OCI-LY1 (cell line): ENCODE measurements around the gene UCKL1.

ENCODE experiments used
- H2AFZ ChIP-seq: fragments of 200-600 bp; sonication (generic), shearing (Covaris generic); 2 replicates; pipeline ENCODE4 v1.6.0; 2014; ENCODE audit warnings: antibody characterized with exemption, mild to moderate bottlenecking, low read length
- H3F3A ChIP-seq: fragments of 200-600 bp; sonication (generic), shearing (Covaris generic); 2 replicates; pipeline ENCODE4 v1.6.0; 2014; ENCODE audit warnings: mild to moderate bottlenecking, antibody characterized with exemption, low read length, moderate library complexity; ENCODE audit not compliant: insufficient read depth
- H3K27ac ChIP-seq: fragments of 200-600 bp; sonication (generic); 2 replicates; pipeline ENCODE4 v1.5.1; 2014; ENCODE audit warnings: low read length, mixed run types, mild to moderate bottlenecking, low read depth; ENCODE audit not compliant: poor library complexity, severe bottlenecking
- H3K27me3 ChIP-seq: fragments of 200-600 bp; sonication (generic); 2 replicates; pipeline ENCODE4 v1.6.0; 2014; ENCODE audit warnings: antibody characterized with exemption, mild to moderate bottlenecking, low read length, moderate library complexity; ENCODE audit not compliant: insufficient read depth
- H3K36me3 ChIP-seq: fragments of 200-600 bp; sonication (generic); 2 replicates; pipeline ENCODE4 v1.6.1; 2014; ENCODE audit warnings: mild to moderate bottlenecking, antibody characterized with exemption, low read length, moderate library complexity, mixed read lengths; ENCODE audit not compliant: insufficient read depth
- H3K4me1 ChIP-seq: fragments of 200-600 bp; sonication (generic); 2 replicates; pipeline ENCODE4 v1.5.1; 2014; ENCODE audit warnings: mild to moderate bottlenecking, low read length, moderate library complexity; ENCODE audit not compliant: insufficient read depth, severe bottlenecking
- H3K4me2 ChIP-seq: fragments of 200-600 bp; sonication (generic), shearing (Covaris generic); 2 replicates; pipeline ENCODE4 v1.6.1; 2014; ENCODE audit warnings: low read length
- H3K4me3 ChIP-seq: fragments of 200-600 bp; sonication (generic); 2 replicates; pipeline ENCODE4 v1.5.1; 2014; ENCODE audit warnings: low read length, low read depth, mild to moderate bottlenecking, mixed read lengths; ENCODE audit not compliant: poor library complexity, severe bottlenecking
- H3K79me2 ChIP-seq: fragments of 200-600 bp; shearing (Covaris generic); 2 replicates; pipeline ENCODE4 v1.6.1; 2016; ENCODE audit warnings: mixed run types, low read length, mixed read lengths; ENCODE audit not compliant: insufficient read depth
- H3K9ac ChIP-seq: fragments of 200-600 bp; sonication (generic), shearing (Covaris generic); 2 replicates; pipeline ENCODE4 v1.6.1; 2014; ENCODE audit warnings: mild to moderate bottlenecking, low read length, mixed read lengths
- H3K9me2 ChIP-seq: fragments of 200-600 bp; sonication (generic), shearing (Covaris generic); 2 replicates; pipeline ENCODE4 v1.6.1; 2014; ENCODE audit warnings: low read depth, mild to moderate bottlenecking, low read length, mixed read lengths
- H3K9me3 ChIP-seq: fragments of 200-600 bp; shearing (Covaris generic); 2 replicates; pipeline ENCODE4 v1.6.1; 2014; ENCODE audit warnings: low read length, mixed read lengths
- H4K20me1 ChIP-seq: fragments of 200-600 bp; sonication (generic), shearing (Covaris generic); 2 replicates; pipeline ENCODE4 v1.6.0; 2016; ENCODE audit warnings: mild to moderate bottlenecking, low read length; ENCODE audit not compliant: insufficient read depth
- CTCF ChIP-seq: fragments of 200-600 bp; sonication (generic), shearing (Covaris generic); IDR thresholded peaks from 2 replicates; pipeline ENCODE4 v1.5.1; 2017; ENCODE audit warnings: mild to moderate bottlenecking, antibody characterized with exemption, low read length, moderate library complexity, mixed read lengths
- EZH2 ChIP-seq: fragments of 200-600 bp; sonication (generic), shearing (Covaris generic); IDR thresholded peaks from 2 replicates; pipeline ENCODE4 v1.8.0; 2017; ENCODE audit warnings: borderline replicate concordance, mixed run types, mild to moderate bottlenecking, antibody characterized with exemption, low read length, moderate library complexity, mixed read lengths

UCKL1 gene

DNA sequence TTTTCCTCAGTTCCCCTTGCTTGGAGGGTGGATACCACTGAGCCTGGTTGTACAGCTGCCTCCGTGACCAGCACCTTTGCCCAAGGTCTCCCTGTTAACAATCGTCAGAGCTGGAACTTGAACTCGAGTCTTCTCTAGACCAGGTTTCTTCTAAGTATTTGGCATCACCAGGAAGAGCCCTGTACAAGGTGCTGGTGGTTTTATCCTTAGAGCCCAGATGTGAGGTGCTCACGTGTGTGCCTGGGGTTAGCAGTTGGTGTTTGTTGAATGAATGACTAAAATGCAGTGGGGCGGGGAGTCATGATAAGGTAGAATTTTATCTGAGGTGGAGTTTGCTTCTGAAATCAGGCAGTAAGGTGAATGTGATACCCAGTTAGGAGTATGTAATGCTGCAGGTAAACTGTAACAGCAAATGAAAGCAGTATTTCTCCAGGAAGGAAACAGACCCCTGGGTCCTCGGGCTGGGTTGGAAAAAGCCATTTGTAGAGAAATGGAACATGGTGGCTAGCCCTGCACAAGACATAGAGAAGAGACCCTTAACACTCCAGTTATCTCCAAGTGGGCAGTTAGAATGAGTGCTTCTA, 58.1 kb downstream of the UCKL1 start:
- Histone ChIP-seq H3F3A (no peaks in the 10 kb centered on the region), H3K79me2 (peaks cover 62% of the 10 kb centered on the region), H3K4me2 (peak overlapping the region; percentile 14; the same call in 1 of the 2 replicates), H3K27me3 (no peaks in the 10 kb centered on the region), H4K20me1 (no peaks in the 10 kb centered on the region), H3K9ac (no peak overlapping the region), H3K9me3 (no peaks in the 10 kb centered on the region), H3K4me1 (peaks cover 41% of the 10 kb centered on the region), H2AFZ (no peak overlapping the region), H3K27ac (no peak overlapping the region), H3K36me3 (peaks cover 10% of the 10 kb centered on the region; the same call in 1 of the 2 replicates), H3K9me2 (no peaks in the 10 kb centered on the region), H3K4me3 (no peak overlapping the region)
- TF ChIP-seq EZH2 (no peak), CTCF (no peak)

GRCh38 chr20:63896264-63897105, 59.7 kb downstream of the UCKL1 start:
- TF ChIP-seq CTCF = no peak
- TF ChIP-seq EZH2 = no peak

GRCh38 chr20:63895952-63896263, 60.3 kb downstream of the UCKL1 start:
- Histone ChIP-seq H3K4me2 (peak overlapping the region; percentile 91), H3K9ac (peak overlapping the region; percentile 87), H3K36me3 (peaks cover 18% of the 10 kb centered on the region), H3K4me1 (peaks cover 35% of the 10 kb centered on the region), H3F3A (no peaks in the 10 kb centered on the region), H3K79me2 (peaks cover 50% of the 10 kb centered on the region), H2AFZ (no peak overlapping the region), H3K9me2 (no peaks in the 10 kb centered on the region), H3K4me3 (peak overlapping the region; percentile 89), H3K27ac (peak overlapping the region; percentile 73), H3K9me3 (no peaks in the 10 kb centered on the region), H4K20me1 (no peaks in the 10 kb centered on the region), H3K27me3 (no peaks in the 10 kb centered on the region)
- TF ChIP-seq CTCF = no peak
- TF ChIP-seq EZH2 = no peak

More at GRCh38 chr20:63896264-63897105, 59.7 kb downstream of the UCKL1 start:
- Histone ChIP-seq H3K27me3 (no peaks in the 10 kb centered on the region), H3K27ac (peak overlapping the region; percentile 73), H3K4me2 (peak overlapping the region; percentile 91), H3K36me3 (peaks cover 12% of the 10 kb centered on the region; the same call in 1 of the 2 replicates), H2AFZ (no peak overlapping the region), H3K4me3 (peak overlapping the region; percentile 89), H3K79me2 (peaks cover 54% of the 10 kb centered on the region), H3K9me2 (no peaks in the 10 kb centered on the region), H3K9ac (peak overlapping the region; percentile 87), H4K20me1 (no peaks in the 10 kb centered on the region), H3K4me1 (peaks cover 35% of the 10 kb centered on the region), H3F3A (no peaks in the 10 kb centered on the region), H3K9me3 (no peaks in the 10 kb centered on the region)
